ENCODE results near the gene STING1. TPM values are rescaled to one million over a fixed set of nuclear protein-coding genes. Genes with fewer than 3 reads are reported as not detected.

The STING1 gene
- total and polyA plus RNA-seq, 2 donors (not counting 3 experiments of a cell fraction or from before 2014, with no cell fraction given) = 108 to 143 TPM

DNA sequence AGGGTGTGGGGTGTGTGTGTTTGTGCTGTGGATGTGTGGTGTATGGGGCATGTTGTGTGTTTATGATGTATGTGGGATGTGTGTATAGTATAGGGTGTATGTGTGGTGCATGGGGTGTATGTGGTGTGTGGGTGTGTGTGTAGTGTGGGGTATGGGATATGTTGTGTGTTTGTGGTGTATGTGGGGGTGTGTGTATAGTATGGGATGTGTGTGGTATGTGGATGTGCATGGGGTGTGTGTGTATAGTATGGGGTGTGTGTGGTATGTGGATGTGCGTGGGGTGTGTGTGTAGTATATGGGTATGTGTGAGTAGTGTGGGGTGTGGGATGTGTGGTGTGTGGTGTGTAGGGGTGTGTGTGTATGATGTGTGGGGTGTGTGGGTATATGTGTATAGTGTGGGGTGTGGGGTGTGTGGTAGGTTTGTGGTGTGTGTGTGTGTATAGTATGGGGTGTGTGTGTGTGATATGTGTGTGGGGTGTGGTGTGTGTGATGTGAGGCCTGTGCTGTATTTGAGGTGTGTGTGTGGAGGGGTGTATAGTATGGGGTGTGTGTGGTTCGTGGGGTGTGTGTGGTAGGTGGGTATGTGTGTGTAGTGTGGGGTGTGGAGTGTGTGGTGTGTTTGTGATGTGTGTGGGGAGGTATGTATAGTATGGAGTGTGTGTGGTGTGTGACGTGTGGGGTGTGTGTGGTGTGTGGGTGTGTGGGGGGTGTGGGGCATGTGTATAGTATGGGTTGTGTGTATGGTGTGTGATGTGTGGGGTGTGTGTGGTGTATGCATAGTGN lies 30.5 kb downstream of the STING1 start:
- no peak for FAIRE-seq
- peaks cover 20% of the 10 kb centered on the region for H3K79me2 ChIP-seq (ENCODE audit: control insufficient read depth, insufficient read depth, low read length)
- no peaks in the 10 kb centered on the region for H4K20me1 ChIP-seq (replicated peaks; ENCODE audit: control insufficient read depth, extremely low read depth, insufficient read depth, low read length)
- peaks cover 12% of the 10 kb centered on the region for H3K4me1 ChIP-seq (ENCODE audit: control insufficient read depth, extremely low read depth, insufficient read depth, low read length)
- no peak for TF ChIP-seq GATA2 (IDR thresholded peaks at IDR 0.05; ENCODE audit: insufficient read depth, insufficient read length, low read depth, low read length)
- no peak for TF ChIP-seq POLR2A (IDR thresholded peaks at IDR 0.05; ENCODE audit: low read depth, low read length)
- no peak for TF ChIP-seq EZH2 (IDR thresholded peaks at IDR 0.05; ENCODE audit: borderline replicate concordance, low read depth, low read length, severe bottlenecking)
- TF ChIP-seq, protein P1, sequence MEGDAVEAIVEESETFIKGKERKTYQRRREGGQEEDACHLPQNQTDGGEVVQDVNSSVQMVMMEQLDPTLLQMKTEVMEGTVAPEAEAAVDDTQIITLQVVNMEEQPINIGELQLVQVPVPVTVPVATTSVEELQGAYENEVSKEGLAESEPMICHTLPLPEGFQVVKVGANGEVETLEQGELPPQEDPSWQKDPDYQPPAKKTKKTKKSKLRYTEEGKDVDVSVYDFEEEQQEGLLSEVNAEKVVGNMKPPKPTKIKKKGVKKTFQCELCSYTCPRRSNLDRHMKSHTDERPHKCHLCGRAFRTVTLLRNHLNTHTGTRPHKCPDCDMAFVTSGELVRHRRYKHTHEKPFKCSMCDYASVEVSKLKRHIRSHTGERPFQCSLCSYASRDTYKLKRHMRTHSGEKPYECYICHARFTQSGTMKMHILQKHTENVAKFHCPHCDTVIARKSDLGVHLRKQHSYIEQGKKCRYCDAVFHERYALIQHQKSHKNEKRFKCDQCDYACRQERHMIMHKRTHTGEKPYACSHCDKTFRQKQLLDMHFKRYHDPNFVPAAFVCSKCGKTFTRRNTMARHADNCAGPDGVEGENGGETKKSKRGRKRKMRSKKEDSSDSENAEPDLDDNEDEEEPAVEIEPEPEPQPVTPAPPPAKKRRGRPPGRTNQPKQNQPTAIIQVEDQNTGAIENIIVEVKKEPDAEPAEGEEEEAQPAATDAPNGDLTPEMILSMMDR (IDR thresholded peaks at IDR 0.05; ENCODE audit: extremely low read depth in 1 of 2, insufficient read depth in 1 of 2, low read depth in 1 of 2, low read length in 2 of 2) = no peak
- no peak for TF ChIP-seq JUN (IDR thresholded peaks at IDR 0.05; ENCODE audit: borderline replicate concordance, insufficient read depth, insufficient read length, low read depth)
- TF ChIP-seq, protein P2, sequence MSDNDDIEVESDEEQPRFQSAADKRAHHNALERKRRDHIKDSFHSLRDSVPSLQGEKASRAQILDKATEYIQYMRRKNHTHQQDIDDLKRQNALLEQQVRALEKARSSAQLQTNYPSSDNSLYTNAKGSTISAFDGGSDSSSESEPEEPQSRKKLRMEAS (IDR thresholded peaks at IDR 0.05; ENCODE audit: insufficient read depth, insufficient read length) = no peak
- TF ChIP-seq FOS (IDR thresholded peaks at IDR 0.05; ENCODE audit: borderline replicate concordance, insufficient read depth, low read length) = no peak
- no peak for TF ChIP-seq MYC (IDR thresholded peaks at IDR 0.05; ENCODE audit: low read depth, low read length)
- TF ChIP-seq POLR2AphosphoS5 (IDR thresholded peaks at IDR 0.05; ENCODE audit: insufficient read depth, low read depth, low read length) = no peak
- no peaks in the 10 kb centered on the region for H3K27me3 ChIP-seq (ENCODE audit: control insufficient read depth in 2 of 2, insufficient read depth in 2 of 2, low read length in 2 of 2)
- no peak for DNase-seq (ENCODE audit: low read depth, low spot score)
- intact Hi-C loops (cut with micrococcal nuclease) (no loop called here), dilution Hi-C loops (cut with MboI; ENCODE audit: extremely low pct_ligation_motif_present, low sequenced_read_pairs) (no loop called here)
- H3K36me3 ChIP-seq (ENCODE audit: control insufficient read depth in 2 of 2, extremely low read depth in 1 of 2, insufficient read depth in 2 of 2, low read length in 2 of 2) = peaks cover 47 to 70% of the 10 kb centered on the region in 2 experiments
- no peaks in the 10 kb centered on the region for H3K9me1 ChIP-seq (replicated peaks; ENCODE audit: control insufficient read depth, extremely low read depth, insufficient read depth, low read length)
- ChIA-PET POLR2A (no interaction called here), CTCF (no interaction called here)
- H3K9ac ChIP-seq (replicated peaks; ENCODE audit: extremely low read depth, insufficient read depth, low read length) = no peak overlapping the region
- no peak overlapping the region for H3K4me2 ChIP-seq (ENCODE audit: insufficient read depth, low read length)
- no peak overlapping the region for H3K4me3 ChIP-seq (replicated peaks in 1 of 3; ENCODE audit: insufficient read depth in 1 of 3, low read depth in 1 of 3, low read length in 3 of 3)
- BruUV-seq (replicated peaks) = TSS peak; percentile 5
- H3K27ac ChIP-seq (ENCODE audit: insufficient read depth, low read depth, low read length) = no peak overlapping the region
- no peaks in the 10 kb centered on the region for H3K9me3 ChIP-seq (replicated peaks; ENCODE audit: control insufficient read depth, insufficient read depth, low read length)
- H2AFZ ChIP-seq (ENCODE audit: low read depth, low read length) = no peak overlapping the region

Data from endothelial cell of umbilical vein (primary cell).